ENCODE results near the gene RSPO4. TPM values are rescaled to one million over a fixed set of nuclear protein-coding genes. Genes with fewer than 3 reads are reported as not detected.
A peak's percentile ranks its signal among the peaks of the same experiment; 100 is the strongest.
"Not testable (repeated sequence)": the region's sequence is repeated elsewhere in the genome, so short reads cannot be mapped to it uniquely, and the experiment has no call there.

RSPO4 gene
- total RNA-seq, 1 experiment from 2014 or later: 0.82 TPM

- no peak for DNase-seq
- Histone ChIP-seq H3K36me3 (no peaks in the 10 kb centered on the region), H3K4me3 (no peak overlapping the region), H3K27me3 (no peaks in the 10 kb centered on the region), H3K9me3 (no peaks in the 10 kb centered on the region)
Observed at GRCh38 chr20:987677-988076, 14.4 kb downstream of the RSPO4 start.

DNA sequence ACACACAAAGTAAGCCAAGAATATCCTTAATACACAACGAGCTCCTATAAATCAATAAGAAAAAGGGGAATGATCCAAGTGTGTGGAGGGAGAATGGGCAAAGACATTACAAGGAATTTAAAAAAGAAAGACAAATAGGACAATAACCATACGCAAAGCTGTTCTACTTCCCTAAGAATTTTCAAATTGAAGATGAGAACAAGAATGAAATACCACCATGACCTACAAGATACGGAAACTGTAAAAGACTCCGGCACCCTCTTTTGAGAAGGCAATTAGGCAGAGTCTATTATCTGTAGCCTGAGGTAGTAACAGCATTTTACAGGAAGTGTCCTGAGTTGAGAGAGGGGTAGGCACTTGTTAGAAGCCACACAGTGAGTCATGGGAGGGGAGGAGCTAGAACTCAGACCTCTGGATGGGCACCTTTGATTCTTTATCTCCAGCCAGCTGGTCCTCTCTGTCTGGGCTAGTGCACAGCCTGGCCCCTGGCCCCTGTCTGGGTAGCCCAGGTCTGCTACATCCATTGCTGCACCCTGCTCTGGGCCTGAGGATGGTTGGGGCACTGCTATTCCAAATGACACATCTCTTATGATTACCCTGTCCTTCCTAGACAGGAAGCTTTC lies 15.3 kb downstream of the RSPO4 start:
- Histone ChIP-seq H3K36me3 (no peaks in the 10 kb centered on the region), H3K9me3 (no peaks in the 10 kb centered on the region), H3K4me3 (no peak overlapping the region), H3K27me3 (no peaks in the 10 kb centered on the region)
- peak; percentile 8 for DNase-seq

DNA sequence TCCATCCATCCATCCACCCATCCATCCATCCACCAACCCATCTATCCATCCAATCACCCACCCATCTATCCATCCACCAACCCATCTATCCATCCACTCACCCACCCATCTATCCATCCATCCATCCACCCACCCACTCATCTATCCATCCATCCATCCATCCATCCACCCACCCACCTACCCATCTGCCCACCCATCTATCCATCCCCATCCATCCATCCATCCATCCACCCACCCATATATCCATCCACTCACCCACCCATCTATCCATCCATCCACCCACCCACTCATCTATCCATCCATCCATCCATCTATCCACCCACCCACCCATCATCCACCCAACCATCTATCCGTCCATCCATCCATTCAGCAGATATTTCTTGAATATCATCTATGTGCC lies 17.1 kb downstream of the RSPO4 start:
- DNase-seq, H3K27me3 ChIP-seq, H3K9me3 ChIP-seq, H3K4me3 ChIP-seq, H3K36me3 ChIP-seq: not testable (repeated sequence)

DNA sequence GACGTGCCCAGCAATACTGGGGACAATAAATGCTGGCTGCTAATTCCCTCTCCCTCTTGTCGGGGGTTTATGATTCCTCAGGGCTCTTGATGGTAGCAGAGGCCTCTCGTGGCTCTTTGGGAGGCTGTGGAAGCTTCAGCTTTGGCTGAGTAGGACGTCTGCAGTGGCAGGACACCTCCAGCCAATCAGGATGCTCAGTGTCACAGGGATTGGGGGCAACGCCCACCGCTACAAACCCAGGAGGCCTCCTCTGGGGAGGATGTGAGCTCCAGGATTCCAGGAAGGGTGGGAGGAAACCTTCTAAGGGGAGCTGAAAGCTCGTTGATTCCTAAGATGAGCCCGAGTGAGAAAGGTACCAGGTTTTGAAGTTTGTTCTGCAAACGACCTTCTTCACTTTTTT lies 19.4 kb downstream of the RSPO4 start:
- Histone ChIP-seq H3K36me3 (no peaks in the 10 kb centered on the region), H3K4me3 (no peak overlapping the region), H3K9me3 (no peaks in the 10 kb centered on the region), H3K27me3 (no peaks in the 10 kb centered on the region)
- no peak for DNase-seq

DNA sequence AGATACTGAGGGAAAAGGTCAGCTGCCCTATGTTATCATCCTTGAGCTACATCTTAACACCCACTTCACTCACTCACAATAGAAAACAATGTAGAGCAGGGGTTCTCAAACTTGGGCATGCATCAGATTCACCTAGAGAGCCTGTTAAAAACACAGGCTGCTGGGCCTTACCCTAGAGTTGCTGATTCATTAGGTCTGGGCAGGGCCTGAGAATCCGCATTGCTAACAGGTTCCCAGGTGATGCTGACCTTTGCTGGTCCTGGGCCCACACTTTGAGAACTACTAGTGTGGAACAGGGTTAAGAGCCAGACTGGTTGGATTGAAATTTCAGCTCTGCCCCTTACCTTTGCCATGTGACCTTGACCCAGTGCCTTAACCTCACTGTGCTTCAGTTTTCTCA lies 25.1 kb downstream of the RSPO4 start:
- H3K36me3 ChIP-seq: no peaks in the 10 kb centered on the region
- no peak for DNase-seq
- H3K4me3 ChIP-seq: no peak overlapping the region

DNA sequence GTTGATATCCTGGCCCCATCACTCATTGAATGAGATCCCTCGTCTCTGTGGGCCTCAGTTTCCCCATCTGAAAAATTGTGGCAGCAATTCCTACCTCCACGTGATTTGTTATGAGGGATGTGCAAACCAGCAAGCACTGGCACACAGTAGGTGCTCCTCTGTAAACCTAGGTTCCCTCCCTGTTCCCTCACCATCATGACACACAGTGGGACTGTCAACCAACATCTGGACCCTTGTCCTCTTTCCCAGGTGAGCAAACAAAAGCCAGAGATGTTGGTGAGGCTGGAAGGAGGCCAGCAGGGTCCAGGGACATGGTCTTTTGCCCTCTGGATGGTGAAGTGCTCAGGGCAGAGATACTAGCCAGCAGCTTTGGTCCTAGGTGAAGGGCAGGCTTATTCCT lies 26.1 kb downstream of the RSPO4 start:
- H3K27me3 ChIP-seq: no peaks in the 10 kb centered on the region
- DNase-seq: no peak

More for the DNA sequence above, 25.1 kb downstream of the RSPO4 start:
- no peaks in the 10 kb centered on the region for H3K9me3 ChIP-seq
- no peaks in the 10 kb centered on the region for H3K27me3 ChIP-seq

GRCh38 chr20:973785-974194 lies 28.3 kb downstream of the RSPO4 start:
- no peaks in the 10 kb centered on the region for H3K27me3 ChIP-seq
- H3K9me3 ChIP-seq: no peaks in the 10 kb centered on the region
- no peak for DNase-seq
- H3K36me3 ChIP-seq: no peaks in the 10 kb centered on the region
- H3K4me3 ChIP-seq: no peak overlapping the region

More for the DNA sequence above, 26.1 kb downstream of the RSPO4 start:
- Histone ChIP-seq H3K9me3 (no peaks in the 10 kb centered on the region), H3K36me3 (no peaks in the 10 kb centered on the region), H3K4me3 (no peak overlapping the region)

DNA sequence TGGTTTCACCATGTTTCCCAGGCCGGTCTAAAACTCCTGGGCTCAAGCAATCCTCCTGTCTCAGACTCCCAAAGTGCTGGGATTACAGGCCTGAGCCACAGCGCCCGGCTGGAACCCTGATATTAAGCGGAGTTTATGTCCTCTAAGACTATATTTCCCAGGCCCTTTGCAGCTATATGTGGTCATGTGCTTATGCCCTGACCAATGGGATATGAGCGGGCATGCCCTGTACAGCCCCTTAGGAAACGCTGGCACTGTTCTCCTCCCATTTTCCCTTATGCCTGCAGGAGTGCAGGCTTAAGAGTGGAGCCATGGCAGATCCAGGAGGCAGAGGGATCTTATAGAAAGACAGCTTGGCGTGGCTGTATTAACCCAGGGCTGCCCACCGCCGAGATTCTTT lies 29.9 kb downstream of the RSPO4 start:
- Histone ChIP-seq H3K4me3 (no peak overlapping the region), H3K27me3 (no peaks in the 10 kb centered on the region), H3K9me3 (no peaks in the 10 kb centered on the region), H3K36me3 (no peaks in the 10 kb centered on the region)
- no peak for DNase-seq

GRCh38 chr20:971346-971745 lies 30.8 kb downstream of the RSPO4 start:
- Histone ChIP-seq H3K27me3 (no peaks in the 10 kb centered on the region), H3K9me3 (no peaks in the 10 kb centered on the region), H3K36me3 (no peaks in the 10 kb centered on the region), H3K4me3 (no peak overlapping the region)
- no peak for DNase-seq

- no peak for DNase-seq
- no peak overlapping the region for H3K4me3 ChIP-seq
- H3K9me3 ChIP-seq: no peaks in the 10 kb centered on the region
- H3K27me3 ChIP-seq: no peaks in the 10 kb centered on the region
- H3K36me3 ChIP-seq: no peaks in the 10 kb centered on the region
Observed at GRCh38 chr20:969868-970267, 32.2 kb downstream of the RSPO4 start.

DNA sequence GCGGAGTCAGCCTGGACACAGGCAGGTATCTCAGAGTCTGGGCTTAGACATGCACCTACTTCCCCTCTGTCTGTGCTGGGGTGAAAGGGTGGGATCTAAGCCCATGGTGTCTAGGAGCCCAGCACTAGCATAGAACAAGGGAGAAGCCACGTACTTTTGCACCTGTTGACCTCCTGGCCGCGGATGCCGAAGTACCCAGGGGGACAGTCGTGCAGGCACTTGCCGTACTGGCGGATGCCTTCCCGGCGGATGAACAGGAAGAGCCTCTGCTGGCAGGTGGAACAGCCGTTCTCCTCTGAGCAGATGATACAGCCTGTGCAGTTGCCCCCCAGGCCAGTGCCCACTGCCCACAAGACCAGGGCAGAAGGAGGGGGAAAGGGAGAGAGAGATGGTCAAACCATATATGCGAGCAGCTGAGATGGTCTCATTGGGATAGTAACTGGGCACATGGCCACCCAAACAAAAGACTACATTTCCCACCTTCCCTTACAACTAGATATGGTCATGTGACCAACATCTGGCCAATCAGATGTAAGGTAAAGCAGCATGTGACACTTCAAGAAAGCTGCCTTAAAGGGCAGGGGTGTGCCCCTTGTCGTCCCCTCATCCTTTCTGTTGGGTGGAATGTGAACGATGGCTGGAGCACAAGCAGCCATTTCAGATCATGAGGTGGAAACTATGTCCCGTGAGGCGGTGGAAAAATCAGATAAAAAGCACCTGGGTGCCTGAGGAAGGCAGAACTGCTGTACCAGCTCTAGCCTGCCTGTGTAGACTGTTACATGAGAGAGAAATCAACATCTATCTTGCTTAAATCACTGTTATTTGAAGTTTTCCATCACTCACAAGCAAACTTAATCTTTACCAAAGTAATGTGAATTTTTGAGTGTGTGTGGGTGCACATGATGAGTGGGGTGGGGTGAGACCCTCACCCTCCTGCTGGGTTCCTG lies 34.0 kb downstream of the RSPO4 start:
- no peaks in the 10 kb centered on the region for H3K36me3 ChIP-seq
- H3K4me3 ChIP-seq: no peak overlapping the region
- no peaks in the 10 kb centered on the region for H3K27me3 ChIP-seq
- no peak for DNase-seq
- no peaks in the 10 kb centered on the region for H3K9me3 ChIP-seq

GRCh38 chr20:965956-966355 lies 36.2 kb downstream of the RSPO4 start:
- Histone ChIP-seq H3K27me3 (no peaks in the 10 kb centered on the region), H3K36me3 (no peaks in the 10 kb centered on the region), H3K4me3 (no peak overlapping the region), H3K9me3 (no peaks in the 10 kb centered on the region)
- no peak for DNase-seq

DNA sequence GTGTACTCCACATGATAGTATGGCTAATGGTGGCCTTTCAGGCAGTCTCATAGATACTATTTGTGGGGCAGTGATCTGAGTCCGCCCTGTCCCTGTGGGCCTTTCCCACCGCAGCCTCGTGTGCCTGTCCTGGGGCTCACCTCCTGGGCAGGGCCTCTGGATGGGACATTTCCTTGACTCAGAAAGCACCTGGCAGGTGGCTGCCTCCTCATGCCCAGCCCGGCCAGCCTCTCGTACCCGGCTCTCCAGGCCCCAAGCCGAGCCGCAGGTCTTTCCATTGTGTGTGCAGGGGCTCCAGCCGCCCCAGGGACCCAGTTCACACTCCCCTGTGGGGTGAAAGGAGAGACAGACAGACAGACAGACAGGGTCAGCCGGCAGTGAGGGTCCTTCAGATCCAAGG lies 38.3 kb downstream of the RSPO4 start:
- no peaks in the 10 kb centered on the region for H3K27me3 ChIP-seq
- no peaks in the 10 kb centered on the region for H3K36me3 ChIP-seq
- no peak overlapping the region for H3K4me3 ChIP-seq
- no peaks in the 10 kb centered on the region for H3K9me3 ChIP-seq
- DNase-seq: no peak

- no peaks in the 10 kb centered on the region for H3K9me3 ChIP-seq
- no peak for DNase-seq
- H3K27me3 ChIP-seq: no peaks in the 10 kb centered on the region
Observed at GRCh38 chr20:962683-963082, 39.4 kb downstream of the RSPO4 start.

DNA sequence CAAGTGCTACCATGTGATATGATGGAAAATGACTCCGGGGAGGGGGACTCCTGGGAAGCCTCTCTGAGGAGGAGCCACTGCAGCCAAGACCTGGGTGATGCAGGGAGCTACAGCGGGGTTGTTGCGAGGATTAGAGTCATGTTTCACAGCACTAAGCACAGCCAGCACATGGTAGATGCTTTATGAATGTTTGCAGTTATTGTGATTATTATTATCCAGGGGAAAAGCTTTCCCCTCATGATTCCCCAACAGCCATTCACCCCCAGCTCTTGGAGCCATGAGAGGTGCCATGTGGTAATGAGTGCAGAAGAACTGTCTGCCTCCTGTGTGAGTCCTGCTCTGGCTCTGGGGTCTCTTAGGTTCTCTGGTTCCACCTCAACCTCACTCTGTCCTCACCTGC lies 39.9 kb downstream of the RSPO4 start:
- Histone ChIP-seq H3K27me3 (no peaks in the 10 kb centered on the region), H3K36me3 (no peaks in the 10 kb centered on the region), H3K9me3 (no peaks in the 10 kb centered on the region), H3K4me3 (no peak overlapping the region)
- DNase-seq: no peak

More at GRCh38 chr20:962683-963082, 39.4 kb downstream of the RSPO4 start:
- no peaks in the 10 kb centered on the region for H3K36me3 ChIP-seq
- H3K4me3 ChIP-seq: no peak overlapping the region

- Histone ChIP-seq H3K9me3 (no peaks in the 10 kb centered on the region), H3K4me3 (no peak overlapping the region), H3K36me3 (no peaks in the 10 kb centered on the region), H3K27me3 (no peaks in the 10 kb centered on the region)
- DNase-seq: no peak
Observed at GRCh38 chr20:961768-962167, 40.3 kb downstream of the RSPO4 start.

- H3K36me3 ChIP-seq: no peaks in the 10 kb centered on the region
- H3K9me3 ChIP-seq: no peaks in the 10 kb centered on the region
- DNase-seq: no peak
- no peak overlapping the region for H3K4me3 ChIP-seq
- no peaks in the 10 kb centered on the region for H3K27me3 ChIP-seq
Observed at GRCh38 chr20:959996-960615, 42.0 kb downstream of the RSPO4 start.

Measured in MG63 (cell line).